ENCODE measurements around the gene ADISSP. TPM values are rescaled to one million over a fixed set of nuclear protein-coding genes. Genes with fewer than 3 reads are reported as not detected.
A peak's percentile ranks its signal among the peaks of the same experiment; 100 is the strongest.

Gene ADISSP
- total and polyA plus RNA-seq, 2 of the 13 experiments (the other 11 are each of a cell fraction or from before 2014, with no cell fraction given), result 38.3 to 90.6 TPM

- TF ChIP-seq ZNF3 (CRISPR knock-in tag; IDR thresholded peaks at IDR 0.05) (no peak), MTERF4 (CRISPR knock-in tag; IDR thresholded peaks at IDR 0.05) (no peak), IKZF4 (CRISPR knock-in tag; IDR thresholded peaks at IDR 0.05; ENCODE audit: borderline replicate concordance, low read depth, not compliant biosample characterization) (no peak), KDM1A (CRISPR knock-in tag; IDR thresholded peaks at IDR 0.05) (no peak), ZNF777 (CRISPR knock-in tag; IDR thresholded peaks at IDR 0.05) (no peak), MYPOP (CRISPR knock-in tag; IDR thresholded peaks at IDR 0.05) (no peak), ZNF414 (CRISPR knock-in tag; IDR thresholded peaks at IDR 0.05) (no peak), MXD4 (CRISPR knock-in tag; IDR thresholded peaks at IDR 0.05) (no peak), ZNF382 (CRISPR knock-in tag; IDR thresholded peaks at IDR 0.05; ENCODE audit: borderline replicate concordance) (no peak), ZMYM4 (CRISPR knock-in tag; IDR thresholded peaks at IDR 0.05) (peak; percentile 66; the same call in 1 of the 2 replicates), HBP1 (CRISPR knock-in tag; IDR thresholded peaks at IDR 0.05; ENCODE audit: low read depth) (no peak), ZBTB8A (CRISPR knock-in tag; IDR thresholded peaks at IDR 0.05; ENCODE audit: borderline replicate concordance, low read depth) (no peak), ZNF788 (CRISPR knock-in tag; IDR thresholded peaks at IDR 0.05; ENCODE audit: borderline replicate concordance) (no peak), ZNF564 (CRISPR knock-in tag; IDR thresholded peaks at IDR 0.05) (peak; percentile 81), PAXIP1 (CRISPR knock-in tag; conservative IDR thresholded peaks at IDR 0.05) (0 out of 2 replicates have a peak, but pooled peaks have one; percentile 29), SNRNP70 (IDR thresholded peaks at IDR 0.05; ENCODE audit: low read depth, low read length) (no peak), ZXDC (CRISPR knock-in tag; IDR thresholded peaks at IDR 0.05) (no peak)
Observed at GRCh38 chr20:3785240-3786125, 17.9 kb upstream of the ADISSP start (continued).

All from HepG2 (cell line).